K562 (cell line): ENCODE results near the gene KCND3. TPM values are rescaled to one million over a fixed set of nuclear protein-coding genes. Genes with fewer than 3 reads are reported as not detected.

Experiments used
- HEY1 ChIP-seq: fragments of 250-450 bp; sonication (Bioruptor Pico); IDR thresholded peaks from 2 replicates; pipeline ENCODE4 v1.5.0; 2020; ENCODE audit warnings: mild to moderate bottlenecking, moderate library complexity, borderline replicate concordance
- HOXB6 ChIP-seq: fragments of 250-450 bp; sonication (Bioruptor Pico); IDR thresholded peaks from 2 replicates; pipeline ENCODE4 v1.5.1; 2022; ENCODE audit warnings: mild to moderate bottlenecking, borderline replicate concordance
- HSF4 ChIP-seq: fragments of 250-450 bp; sonication (Bioruptor Pico); IDR thresholded peaks from 2 replicates; pipeline ENCODE4 v2.1.2; 2022; ENCODE audit warnings: mild to moderate bottlenecking, moderate library complexity, borderline replicate concordance
- ILK ChIP-seq: fragments of 450-650 bp; IDR thresholded peaks from 2 replicates; pipeline ENCODE4 v1.6.1; 2016; ENCODE audit warnings: missing genetic modification characterization, low read depth, mild to moderate bottlenecking, missing compliant biosample characterization, moderate library complexity, borderline replicate concordance
- PCBP1 ChIP-seq: fragments of 200-400 bp; formaldehyde crosslinking; IDR thresholded peaks from 2 replicates; pipeline ENCODE4 v1.6.1; 2018; ENCODE audit warnings: mild to moderate bottlenecking, low read depth, low read length; ENCODE audit not compliant: poor library complexity, severe bottlenecking
- POLR2AphosphoS2 ChIP-seq: IDR thresholded peaks from 2 replicates; pipeline ENCODE4 v1.6.1; 2012; ENCODE audit warnings: low read length, improper control_type of control experiment
- POLR3A ChIP-seq: IDR thresholded peaks from 2 replicates; pipeline ENCODE4 v1.6.1; 2011; ENCODE audit warnings: borderline replicate concordance, mild to moderate bottlenecking, moderate library complexity; ENCODE audit not compliant: insufficient read length, insufficient read depth; ENCODE audit errors: extremely low read depth
- SMARCE1 ChIP-seq: fragments of 450-650 bp; IDR thresholded peaks from 2 replicates; pipeline ENCODE4 v1.7.1; 2016; ENCODE audit warnings: mild to moderate bottlenecking
- TAF1 ChIP-seq: IDR thresholded peaks from 2 replicates; pipeline ENCODE4 v1.6.1; 2011; ENCODE audit warnings: mild to moderate bottlenecking, low read length, moderate library complexity; ENCODE audit not compliant: insufficient read depth, control insufficient read depth, severe bottlenecking; ENCODE audit errors: extremely low read depth
- ZC3H11A ChIP-seq: IDR thresholded peaks from 2 replicates; pipeline ENCODE4 v1.6.1; 2012; ENCODE audit warnings: low read depth, low read length, improper control_type of control experiment
- ZNF143 ChIP-seq: sonication (generic); formaldehyde crosslinking; IDR thresholded peaks from 2 replicates; pipeline ENCODE4 v1.9.0; 2022; ENCODE audit warnings: mild to moderate bottlenecking, missing genetic modification reagents
- ZNF197 ChIP-seq: fragments of 200-800 bp; sonication (Bioruptor generic); IDR thresholded peaks from 2 replicates; pipeline ENCODE4 v1.6.1; 2016; ENCODE audit warnings: low read depth, missing genetic modification characterization, missing compliant biosample characterization
- ZNF263 ChIP-seq: sonication (generic); formaldehyde crosslinking; IDR thresholded peaks from 2 replicates; pipeline ENCODE4 v1.8.0; 2022; ENCODE audit warnings: mild to moderate bottlenecking, missing genetic modification reagents, borderline replicate concordance
- ZNF551 ChIP-seq: fragments of 250-450 bp; sonication (Bioruptor Pico); IDR thresholded peaks from 2 replicates; pipeline ENCODE4 v1.5.0; 2021; ENCODE audit warnings: mild to moderate bottlenecking, moderate library complexity
- ZNF766 ChIP-seq: fragments of 200-800 bp; sonication (Bioruptor generic); conservative IDR thresholded peaks from 2 replicates; pipeline ENCODE4 v1.6.1; 2016; ENCODE audit warnings: missing genetic modification characterization, missing compliant biosample characterization
- polyA plus RNA-seq, 8 experiments: library from polyadenylated mRNA; depleted of rRNA in 4 of 8; stranded (reverse) in 5 of 8; unstranded in 3 of 8; fragments of >200 nt; fragmentation: Nextera tagmentation in 2 of 8; fragmentation: Illumina TruSeq in 1 of 8; extraction: Ambion mirVana in 2 of 8; extraction: Trizol in 1 of 8; gene quantifications; 2 replicates each; pipeline versions ENCODE4 v1.2.1 to v1.2.3, GENCODE V29; 2011 to 2014; ENCODE audit warnings: inconsistent platforms in 1 of 8, missing spikeins in 1 of 8
- total RNA-seq, 7 experiments: library from RNA; depleted of rRNA in 6 of 7; stranded (reverse); fragments of >200 nt in 6 of 7; fragmentation: Illumina TruSeq in 2 of 7; extraction: Trizol in 2 of 7; gene quantifications; 2 replicates each; pipeline versions ENCODE4 v1.2.1 to v1.2.3, GENCODE V29; 2011 to 2021; ENCODE audit warnings: low replicate concordance in 1 of 7
- TF ChIP-seq, protein P1 (sequence below), 2 experiments: fragments of 250-450 bp in 1 of 2; fragments of 450-650 bp in 1 of 2; sonication (Bioruptor Pico) in 1 of 2; IDR thresholded peaks; 2 replicates each; pipeline versions ENCODE4 v1.6.1 to v1.8.0; 2016 to 2021; ENCODE audit warnings: mild to moderate bottlenecking in 2 of 2, moderate library complexity in 2 of 2, missing compliant biosample characterization in 1 of 2, missing genetic modification characterization in 1 of 2
- TF ChIP-seq, protein P2 (sequence below): fragments of 450-650 bp; IDR thresholded peaks from 2 replicates; pipeline ENCODE4 v1.6.1; 2016; ENCODE audit warnings: low read depth, mild to moderate bottlenecking, moderate library complexity
- TF ChIP-seq, protein P3 (sequence below), 3 experiments: fragments of 200-800 bp in 1 of 3; fragments of 250-450 bp in 1 of 3; fragments of 450-650 bp in 1 of 3; sonication (Bioruptor Pico) in 1 of 3; sonication (Bioruptor generic) in 1 of 3; formaldehyde crosslinking in 1 of 3; IDR thresholded peaks; 2 replicates each; pipeline versions ENCODE4 v1.6.1 to v1.8.0; 2016 to 2022; ENCODE audit warnings: mild to moderate bottlenecking in 2 of 3, missing genetic modification characterization in 2 of 3, missing compliant biosample characterization in 1 of 3, moderate library complexity in 1 of 3
- TF ChIP-seq, protein P4 (sequence below): fragments of 250-450 bp; sonication (Bioruptor Pico); IDR thresholded peaks from 2 replicates; pipeline ENCODE4 v1.6.1; 2021; ENCODE audit warnings: mild to moderate bottlenecking
- TF ChIP-seq, protein P5 (sequence below): fragments of 450-650 bp; IDR thresholded peaks from 2 replicates; pipeline ENCODE4 v1.6.1; 2017; ENCODE audit warnings: mild to moderate bottlenecking, moderate library complexity

Gene KCND3
- total and polyA plus RNA-seq, 9 of the 15 experiments (the other 6 are each of a cell fraction or from before 2014, with no cell fraction given) = not detected

DNA sequence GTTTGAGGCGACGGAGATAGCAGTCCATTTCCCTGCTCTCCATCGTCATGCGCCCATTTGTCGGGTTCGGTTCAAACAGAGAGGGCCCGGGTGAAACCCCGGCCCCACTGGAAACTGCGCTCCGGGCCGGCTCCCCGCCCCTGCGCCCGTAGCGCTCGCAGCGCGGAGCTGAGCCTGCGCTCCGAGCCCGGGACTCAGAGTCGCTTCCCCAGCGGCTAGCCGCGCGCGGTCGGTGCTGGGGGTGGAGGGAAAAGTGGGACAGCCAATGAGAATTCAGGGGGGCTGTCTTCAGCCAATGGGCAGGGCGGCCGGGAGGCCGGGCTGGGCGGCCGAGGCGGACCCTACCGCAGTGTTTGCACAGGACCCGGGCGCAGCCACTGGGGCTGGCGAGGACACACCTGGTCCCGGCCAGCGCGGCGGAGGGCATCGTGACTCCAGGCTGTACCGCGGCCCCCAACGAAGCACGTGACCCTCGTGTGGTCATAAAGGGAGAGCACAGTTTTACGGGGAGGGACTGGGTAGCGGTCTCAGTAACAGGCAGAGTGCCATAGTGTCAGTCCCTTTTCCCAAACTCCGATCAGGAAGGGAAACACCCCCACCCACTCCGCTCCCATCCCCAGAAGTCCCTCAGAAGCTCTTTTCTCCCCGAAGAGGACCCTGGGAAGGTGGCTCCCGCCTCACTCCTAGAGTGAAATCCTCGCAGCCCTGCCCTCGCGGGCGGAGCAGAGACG lies 250.1 kb downstream of the KCND3 start, which contains the start of gene INKA2 (continued):
- TF ChIP-seq, protein P1, sequence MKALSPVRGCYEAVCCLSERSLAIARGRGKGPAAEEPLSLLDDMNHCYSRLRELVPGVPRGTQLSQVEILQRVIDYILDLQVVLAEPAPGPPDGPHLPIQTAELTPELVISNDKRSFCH (CRISPR knock-in tag; IDR thresholded peaks at IDR 0.05) = no peak
- TF ChIP-seq, protein P1 (tag; IDR thresholded peaks at IDR 0.05) = peak; percentile 81
- TF ChIP-seq ZNF197 (CRISPR knock-in tag) = no peak
- no peak for TF ChIP-seq ILK (tag)
- TF ChIP-seq SMARCE1 = no peak
- TF ChIP-seq ZNF766 (CRISPR knock-in tag) = no peak
- TF ChIP-seq, protein P2, sequence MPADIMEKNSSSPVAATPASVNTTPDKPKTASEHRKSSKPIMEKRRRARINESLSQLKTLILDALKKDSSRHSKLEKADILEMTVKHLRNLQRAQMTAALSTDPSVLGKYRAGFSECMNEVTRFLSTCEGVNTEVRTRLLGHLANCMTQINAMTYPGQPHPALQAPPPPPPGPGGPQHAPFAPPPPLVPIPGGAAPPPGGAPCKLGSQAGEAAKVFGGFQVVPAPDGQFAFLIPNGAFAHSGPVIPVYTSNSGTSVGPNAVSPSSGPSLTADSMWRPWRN = no peak
- TF ChIP-seq HEY1 = no peak
- TF ChIP-seq ZNF263 (CRISPR knock-in tag) = peak; percentile 68; the same call in 1 of the 2 replicates
- no peak for TF ChIP-seq ZC3H11A
- TF ChIP-seq ZNF551 = no peak
- TF ChIP-seq PCBP1 = peak; percentile 81
- TF ChIP-seq HSF4 (CRISPR knock-in tag) = no peak
- TF ChIP-seq POLR2AphosphoS2 = no peak
- TF ChIP-seq, protein P3, sequence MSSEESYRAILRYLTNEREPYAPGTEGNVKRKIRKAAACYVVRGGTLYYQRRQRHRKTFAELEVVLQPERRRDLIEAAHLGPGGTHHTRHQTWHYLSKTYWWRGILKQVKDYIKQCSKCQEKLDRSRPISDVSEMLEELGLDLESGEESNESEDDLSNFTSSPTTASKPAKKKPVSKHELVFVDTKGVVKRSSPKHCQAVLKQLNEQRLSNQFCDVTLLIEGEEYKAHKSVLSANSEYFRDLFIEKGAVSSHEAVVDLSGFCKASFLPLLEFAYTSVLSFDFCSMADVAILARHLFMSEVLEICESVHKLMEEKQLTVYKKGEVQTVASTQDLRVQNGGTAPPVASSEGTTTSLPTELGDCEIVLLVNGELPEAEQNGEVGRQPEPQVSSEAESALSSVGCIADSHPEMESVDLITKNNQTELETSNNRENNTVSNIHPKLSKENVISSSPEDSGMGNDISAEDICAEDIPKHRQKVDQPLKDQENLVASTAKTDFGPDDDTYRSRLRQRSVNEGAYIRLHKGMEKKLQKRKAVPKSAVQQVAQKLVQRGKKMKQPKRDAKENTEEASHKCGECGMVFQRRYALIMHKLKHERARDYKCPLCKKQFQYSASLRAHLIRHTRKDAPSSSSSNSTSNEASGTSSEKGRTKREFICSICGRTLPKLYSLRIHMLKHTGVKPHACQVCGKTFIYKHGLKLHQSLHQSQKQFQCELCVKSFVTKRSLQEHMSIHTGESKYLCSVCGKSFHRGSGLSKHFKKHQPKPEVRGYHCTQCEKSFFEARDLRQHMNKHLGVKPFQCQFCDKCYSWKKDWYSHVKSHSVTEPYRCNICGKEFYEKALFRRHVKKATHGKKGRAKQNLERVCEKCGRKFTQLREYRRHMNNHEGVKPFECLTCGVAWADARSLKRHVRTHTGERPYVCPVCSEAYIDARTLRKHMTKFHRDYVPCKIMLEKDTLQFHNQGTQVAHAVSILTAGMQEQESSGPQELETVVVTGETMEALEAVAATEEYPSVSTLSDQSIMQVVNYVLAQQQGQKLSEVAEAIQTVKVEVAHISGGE (CRISPR knock-in tag; IDR thresholded peaks at IDR 0.05) = no peak
- TF ChIP-seq, protein P4, sequence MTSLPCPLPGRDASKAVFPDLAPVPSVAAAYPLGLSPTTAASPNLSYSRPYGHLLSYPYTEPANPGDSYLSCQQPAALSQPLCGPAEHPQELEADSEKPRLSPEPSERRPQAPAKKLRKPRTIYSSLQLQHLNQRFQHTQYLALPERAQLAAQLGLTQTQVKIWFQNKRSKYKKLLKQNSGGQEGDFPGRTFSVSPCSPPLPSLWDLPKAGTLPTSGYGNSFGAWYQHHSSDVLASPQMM (CRISPR knock-in tag) = no peak
- no peak for TF ChIP-seq POLR3A
- no peak for TF ChIP-seq HOXB6 (CRISPR knock-in tag)
- TF ChIP-seq, protein P5, sequence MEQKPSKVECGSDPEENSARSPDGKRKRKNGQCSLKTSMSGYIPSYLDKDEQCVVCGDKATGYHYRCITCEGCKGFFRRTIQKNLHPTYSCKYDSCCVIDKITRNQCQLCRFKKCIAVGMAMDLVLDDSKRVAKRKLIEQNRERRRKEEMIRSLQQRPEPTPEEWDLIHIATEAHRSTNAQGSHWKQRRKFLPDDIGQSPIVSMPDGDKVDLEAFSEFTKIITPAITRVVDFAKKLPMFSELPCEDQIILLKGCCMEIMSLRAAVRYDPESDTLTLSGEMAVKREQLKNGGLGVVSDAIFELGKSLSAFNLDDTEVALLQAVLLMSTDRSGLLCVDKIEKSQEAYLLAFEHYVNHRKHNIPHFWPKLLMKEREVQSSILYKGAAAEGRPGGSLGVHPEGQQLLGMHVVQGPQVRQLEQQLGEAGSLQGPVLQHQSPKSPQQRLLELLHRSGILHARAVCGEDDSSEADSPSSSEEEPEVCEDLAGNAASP = no peak
- peak; percentile 16 for TF ChIP-seq TAF1
- no peak for TF ChIP-seq ZNF143 (CRISPR knock-in tag)
